HG03139 (cell line): ENCODE data around the gene ZNF280C.

Experiments used
- ATAC-seq: cut with Tn5 transposase; IDR thresholded peaks from one replicate; pipeline ENCODE4 v1.9.1; 2021; ENCODE audit not compliant: unreplicated experiment

Gene ZNF280C

GRCh38 chrX:130179579-130180215 lies 89.0 kb downstream of the ZNF280C start:
- ATAC-seq, result no peak

DNA sequence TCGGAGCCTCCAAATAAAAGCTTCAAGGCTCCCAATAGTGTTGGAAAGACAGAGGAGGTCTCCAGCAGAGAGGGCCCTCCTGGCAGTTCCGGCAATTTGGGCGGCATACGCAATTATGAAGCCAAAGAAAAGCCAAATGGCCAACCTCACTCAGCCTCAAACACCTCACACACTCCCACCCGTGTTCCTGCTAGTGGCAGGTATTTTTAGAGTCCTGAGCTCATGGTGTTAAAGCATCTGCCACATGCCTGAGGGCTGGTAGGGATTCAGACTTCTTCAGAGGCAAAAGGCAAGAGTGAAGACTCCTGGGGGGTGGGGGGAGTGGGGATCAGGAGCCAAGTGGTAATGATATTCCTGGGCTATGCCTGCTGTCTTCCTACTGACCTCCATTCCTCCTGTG lies 89.5 kb downstream of the ZNF280C start:
- no peak for ATAC-seq

- no peak for ATAC-seq
Observed at GRCh38 chrX:130176942-130177341, 91.8 kb downstream of the ZNF280C start.

DNA sequence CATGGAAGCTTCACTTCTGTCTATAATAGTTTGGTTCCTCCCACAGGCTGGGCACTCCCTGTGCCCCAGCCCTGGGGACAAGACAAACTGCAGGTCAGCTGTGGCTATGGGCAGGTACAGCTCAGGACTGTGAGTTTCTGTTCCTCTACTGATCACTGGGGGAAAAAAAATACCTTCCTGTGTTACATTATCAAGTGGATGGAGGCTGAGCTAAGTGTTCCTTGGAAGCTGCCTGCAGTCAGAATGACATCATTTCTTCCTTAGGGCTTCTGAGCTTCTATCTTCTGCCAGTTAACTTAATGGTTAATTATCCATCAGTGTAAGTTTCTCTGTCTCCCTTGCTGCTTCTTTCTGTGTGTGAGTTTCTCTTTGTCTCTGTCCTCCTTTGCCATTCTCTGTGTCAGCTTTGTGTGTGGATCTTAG lies 92.3 kb downstream of the ZNF280C start:
- peak; percentile 75 for ATAC-seq

- no peak for ATAC-seq
Observed at GRCh38 chrX:130174937-130175336, 93.8 kb downstream of the ZNF280C start.

DNA sequence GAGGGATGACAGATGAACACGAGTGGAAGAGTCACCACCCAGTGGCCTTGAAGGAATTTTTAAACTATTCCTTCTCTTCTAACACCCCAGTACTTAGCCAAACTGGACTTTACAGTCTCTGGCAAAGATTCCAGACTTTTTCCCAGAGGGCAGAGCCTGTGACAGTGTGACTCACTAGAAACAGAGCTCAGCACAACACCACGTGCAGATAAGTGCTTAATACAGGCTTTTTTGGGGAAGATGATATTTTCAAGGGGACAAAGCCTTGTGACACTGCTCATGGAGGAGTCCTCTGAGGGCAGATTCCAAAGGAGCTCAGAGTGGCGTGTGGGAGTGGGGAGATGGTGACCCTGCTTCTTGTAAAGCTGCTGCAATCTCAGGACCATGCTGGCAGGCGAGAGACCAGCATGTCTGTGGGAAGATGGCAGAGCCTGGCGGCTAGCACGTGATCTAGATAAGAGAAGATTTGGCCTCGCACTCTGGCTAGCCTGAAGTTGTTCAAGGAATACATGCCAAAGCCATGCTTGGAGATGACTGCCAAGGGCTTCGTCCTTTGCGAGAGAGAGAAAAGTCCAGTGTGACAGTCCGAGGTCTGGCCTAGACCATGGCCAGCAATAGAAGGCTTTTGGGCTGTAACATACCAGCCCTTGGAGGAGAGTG lies 94.5 kb downstream of the ZNF280C start:
- no peak for ATAC-seq

GRCh38 chrX:130173190-130173895 lies 95.4 kb downstream of the ZNF280C start:
- peak; percentile 40 for ATAC-seq

DNA sequence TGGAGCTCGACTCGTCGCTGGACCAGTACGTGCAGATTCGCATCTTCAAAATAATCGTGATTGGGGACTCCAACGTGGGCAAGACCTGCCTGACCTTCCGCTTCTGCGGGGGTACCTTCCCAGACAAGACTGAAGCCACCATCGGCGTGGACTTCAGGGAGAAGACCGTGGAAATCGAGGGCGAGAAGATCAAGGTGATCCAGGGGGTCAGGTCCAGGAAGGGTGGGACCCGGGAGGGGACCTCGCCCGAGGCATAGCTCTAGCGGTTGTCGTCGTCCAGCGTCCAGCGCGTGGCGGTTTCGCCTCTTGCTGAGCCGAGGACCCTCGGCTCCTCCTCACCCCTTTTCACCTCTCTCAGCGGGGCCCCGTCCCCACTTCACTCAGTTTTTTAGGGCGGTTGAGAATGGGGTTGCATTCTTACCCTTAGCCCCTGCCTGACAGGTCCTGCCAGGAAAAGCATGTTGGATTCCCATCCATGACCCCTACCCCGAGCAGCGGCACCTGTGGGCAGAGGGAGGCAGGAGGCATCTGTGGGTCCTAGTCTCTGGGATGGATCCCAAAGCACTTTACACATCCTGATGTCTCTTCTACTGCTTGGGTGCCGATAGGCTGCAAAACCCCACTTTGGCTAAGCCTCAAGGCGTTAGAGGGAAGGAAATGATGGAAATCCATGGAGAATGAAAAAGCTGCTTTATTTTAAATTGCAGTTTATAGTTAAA lies 96.4 kb downstream of the ZNF280C start:
- no peak for ATAC-seq

DNA sequence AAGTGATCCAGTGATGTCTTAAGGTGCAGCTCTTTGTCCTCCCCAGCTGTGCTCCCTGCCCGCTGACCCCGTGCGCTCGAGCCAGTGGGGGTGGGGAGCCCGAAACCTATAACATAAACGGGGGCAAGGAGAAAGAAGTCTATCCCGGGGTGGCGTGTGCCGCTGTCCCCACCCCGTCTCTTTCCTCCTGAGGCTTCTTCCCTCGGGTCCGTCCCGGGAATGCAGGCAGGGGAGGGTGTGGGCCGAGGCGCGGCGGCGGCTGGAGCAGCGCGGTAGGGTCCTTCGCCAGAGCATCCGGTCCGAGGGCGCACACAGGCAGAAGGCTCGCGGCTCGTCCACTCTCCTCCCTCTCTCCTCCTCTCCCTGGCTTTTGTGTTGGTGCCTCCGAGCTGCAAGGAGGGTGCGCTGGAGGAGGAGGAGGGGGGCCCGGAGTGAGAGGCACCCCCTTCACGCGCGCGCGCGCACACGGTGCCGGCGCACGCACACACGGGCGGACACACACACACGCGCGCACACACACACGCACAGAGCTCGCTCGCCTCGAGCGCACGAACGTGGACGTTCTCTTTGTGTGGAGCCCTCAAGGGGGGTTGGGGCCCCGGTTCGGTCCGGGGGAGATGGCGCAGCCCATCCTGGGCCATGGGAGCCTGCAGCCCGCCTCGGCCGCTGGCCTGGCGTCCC lies 97.1 kb downstream of the ZNF280C start, which contains the start of gene RAB33A:
Gene RAB33A, plus strand, starts transcription at position 517 of the 681 bp plus-strand sequence. Its CDS starts 101 bp downstream, at position 618.
- ATAC-seq, result no peak

DNA sequence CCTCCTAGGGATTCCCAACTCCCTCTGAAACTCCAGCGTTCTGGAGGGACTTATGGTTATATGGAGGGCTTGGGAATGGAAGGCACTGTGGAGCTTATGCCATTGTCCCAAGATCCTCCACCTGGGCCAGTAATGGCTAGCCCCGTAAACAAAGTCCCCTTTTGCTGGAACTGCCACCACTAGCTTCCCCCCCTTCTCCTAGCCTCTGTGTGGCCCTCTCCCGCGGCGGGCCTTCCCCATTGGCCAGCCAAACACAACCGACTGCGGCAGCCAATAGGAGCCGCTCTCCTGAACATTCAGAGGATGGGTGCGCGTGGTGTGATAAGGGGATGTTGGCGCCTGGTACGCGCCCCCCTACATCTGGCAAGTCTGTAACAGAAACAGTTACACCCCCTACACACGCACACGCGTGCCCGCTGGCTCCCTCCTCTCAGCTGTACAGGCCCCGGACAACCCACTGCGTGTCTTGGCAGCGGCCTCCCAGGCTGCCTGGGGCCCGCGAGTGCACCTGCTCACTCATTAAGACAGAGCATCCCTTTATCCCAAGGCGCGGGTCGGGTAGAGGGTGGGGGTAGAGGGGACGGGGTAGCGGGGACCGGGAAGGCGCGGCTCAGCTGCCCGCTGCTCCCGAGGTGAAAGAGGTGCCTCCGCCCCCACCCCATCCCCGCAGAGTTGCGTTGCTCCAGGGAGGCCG lies 97.8 kb downstream of the ZNF280C start:
- peak; percentile 72 for ATAC-seq

GRCh38 chrX:130167040-130167439 lies 101.7 kb downstream of the ZNF280C start:
- no peak for ATAC-seq

GRCh38 chrX:130166503-130166777 lies 102.3 kb downstream of the ZNF280C start:
- no peak for ATAC-seq

GRCh38 chrX:130165703-130166502 lies 102.8 kb downstream of the ZNF280C start, which contains the start of gene AIFM1:
AIFM1 (minus strand) TSS chrX:130165841; CDS start chrX:130165656, 185 bp downstream.
- peak; percentile 88 for ATAC-seq

GRCh38 chrX:130165181-130165702 lies 103.5 kb downstream of the ZNF280C start:
- ATAC-seq, result no peak

DNA sequence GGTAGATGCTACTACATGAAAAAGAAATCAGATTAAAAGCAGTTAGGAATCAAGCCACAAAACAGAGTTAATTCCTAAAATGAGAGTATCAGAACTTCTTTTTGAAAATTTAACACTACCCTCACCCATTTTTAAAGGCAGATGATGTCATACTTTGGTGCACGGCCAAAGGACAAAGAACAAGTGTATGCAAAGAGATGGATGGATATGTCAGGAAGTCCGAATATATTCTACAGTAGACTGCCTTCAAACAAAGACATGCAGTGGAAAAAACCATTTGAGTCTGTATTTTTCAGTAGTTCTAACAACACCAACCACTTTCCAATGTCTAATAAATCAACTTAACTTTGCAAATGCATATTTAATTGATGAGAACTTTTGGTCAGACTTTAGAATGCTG lies 105.3 kb downstream of the ZNF280C start:
- ATAC-seq, result no peak

GRCh38 chrX:130162094-130162735 lies 106.5 kb downstream of the ZNF280C start:
- no peak for ATAC-seq

DNA sequence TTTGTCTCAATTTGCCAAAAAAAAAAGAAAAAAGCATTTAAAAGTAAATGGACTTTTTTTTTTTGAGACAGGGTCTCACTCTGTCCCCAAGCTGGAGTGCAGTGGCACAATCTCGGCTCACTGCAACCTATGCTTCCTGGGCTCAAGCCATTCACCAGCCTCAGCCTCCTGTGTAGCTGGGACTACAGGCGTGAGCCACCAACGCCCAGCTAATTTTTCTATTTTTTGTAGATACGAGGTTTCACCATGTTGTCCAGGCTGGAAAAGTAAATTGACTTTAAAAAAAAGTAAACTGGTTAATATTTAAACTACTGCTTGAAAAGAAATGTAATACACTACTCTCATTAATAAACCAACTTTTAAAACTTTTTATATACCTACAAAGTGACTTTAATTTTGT lies 108.9 kb downstream of the ZNF280C start:
- ATAC-seq, result no peak

GRCh38 chrX:130158311-130158710 lies 110.4 kb downstream of the ZNF280C start:
- ATAC-seq, result no peak

- ATAC-seq, result no peak
Observed at GRCh38 chrX:130155564-130155963, 113.1 kb downstream of the ZNF280C start.
